GM19463 (cell line): ENCODE measurements around the gene SORD.
"Not testable (repeated sequence)": the region's sequence is repeated elsewhere in the genome, so short reads cannot be mapped to it uniquely, and the experiment has no call there.

Source experiments
- ATAC-seq: cut with Tn5 transposase; IDR thresholded peaks from one replicate; pipeline ENCODE4 v1.9.1; 2021; ENCODE audit warnings: mild to moderate bottlenecking, moderate library complexity; ENCODE audit not compliant: unreplicated experiment

SORD gene

GRCh38 chr15:45093622-45094357 is 70.8 kb downstream of the SORD start:
- no peak for ATAC-seq

GRCh38 chr15:45094358-45094730 is 71.3 kb downstream of the SORD start:
- no peak for ATAC-seq

GRCh38 chr15:45095661-45096060 is 72.7 kb downstream of the SORD start:
- ATAC-seq, result no peak

- no peak for ATAC-seq
These were observed 74.5 kb downstream of the SORD start for GRCh38 chr15:45097466-45097865.

GRCh38 chr15:45099549-45100165 is 76.7 kb downstream of the SORD start:
- ATAC-seq, result no peak

GRCh38 chr15:45100884-45101625 is 78.1 kb downstream of the SORD start:
- no peak for ATAC-seq

GRCh38 chr15:45101749-45102148 is 78.8 kb downstream of the SORD start:
- ATAC-seq, result no peak

GRCh38 chr15:45102226-45102625 is 79.2 kb downstream of the SORD start:
- no peak for ATAC-seq

GRCh38 chr15:45104170-45104569 is 81.2 kb downstream of the SORD start:
- not testable (repeated sequence) for ATAC-seq

GRCh38 chr15:45105586-45105985 is 82.6 kb downstream of the SORD start:
- no peak for ATAC-seq

- no peak for ATAC-seq
These were observed 83.2 kb downstream of the SORD start for GRCh38 chr15:45106002-45106790.

GRCh38 chr15:45107941-45108630 is 85.1 kb downstream of the SORD start:
- no peak for ATAC-seq

- no peak for ATAC-seq
These were observed 87.3 kb downstream of the SORD start for GRCh38 chr15:45110256-45110820.

GRCh38 chr15:45111390-45112142 is 88.6 kb downstream of the SORD start:
- ATAC-seq, result no peak

GRCh38 chr15:45112143-45112590 is 89.2 kb downstream of the SORD start:
- ATAC-seq, result no peak

GRCh38 chr15:45112591-45113379 is 89.8 kb downstream of the SORD start:
- no peak for ATAC-seq

GRCh38 chr15:45113380-45113990 is 90.5 kb downstream of the SORD start:
- no peak for ATAC-seq

GRCh38 chr15:45114076-45114750 is 91.2 kb downstream of the SORD start, which contains the start of the genes DUOX2 and DUOXA2:
Gene DUOX2, minus strand, starts transcription at chr15:45114172. Its CDS starts 761 bp downstream, at chr15:45113411.
Gene DUOXA2, plus strand, starts transcription at chr15:45114326. Its CDS starts 280 bp downstream, at chr15:45114606.
- ATAC-seq, result no peak
